Measurements from ENCODE around the gene INPP5K.
"Not testable (repeated sequence)": the region's sequence is repeated elsewhere in the genome, so short reads cannot be mapped to it uniquely, and the experiment has no call there.

Gene INPP5K

GRCh38 chr17:1548032-1548431 is 31.6 kb upstream of the INPP5K start:
- in situ Hi-C loops (cut with MboI; ENCODE audit: low sequenced_read_pairs): no loop called here

DNA sequence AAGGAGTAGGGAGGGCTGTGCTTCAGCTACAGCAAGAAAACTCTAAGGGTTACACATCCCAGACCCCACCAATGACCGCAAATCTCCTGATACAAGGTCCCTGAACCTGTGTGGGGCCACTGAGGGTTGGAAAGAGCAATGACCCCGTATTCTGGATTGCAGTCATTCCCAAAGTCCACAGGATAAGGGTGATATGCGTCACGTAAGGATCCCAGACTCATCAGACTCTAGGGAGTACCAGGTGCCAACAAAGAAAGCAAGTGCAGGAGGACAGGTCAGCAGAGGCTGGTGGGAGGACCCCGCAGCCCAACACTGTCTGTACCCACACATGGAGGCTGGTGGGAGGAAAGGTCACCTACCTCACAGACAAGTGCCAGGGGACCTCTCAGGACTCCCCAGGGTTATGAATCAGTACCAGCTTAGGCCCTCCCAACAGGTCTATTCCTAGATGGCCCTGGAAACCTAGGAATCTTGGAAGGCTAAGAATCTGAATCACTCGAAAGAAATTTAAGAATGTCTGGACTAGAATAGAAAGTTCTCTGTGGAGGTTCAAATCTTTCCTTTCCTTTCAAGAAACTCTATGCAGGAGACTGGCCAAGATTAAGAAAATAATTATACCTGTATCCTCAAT is 30.0 kb upstream of the INPP5K start:
- in situ Hi-C loops (cut with MboI; ENCODE audit: low sequenced_read_pairs): no loop called here

- in situ Hi-C loops (cut with MboI; ENCODE audit: low sequenced_read_pairs): no loop called here
These were observed 29.2 kb upstream of the INPP5K start for GRCh38 chr17:1545618-1546017.

- in situ Hi-C loops (cut with MboI; ENCODE audit: low sequenced_read_pairs): no loop called here
These were observed 25.9 kb upstream of the INPP5K start for GRCh38 chr17:1542316-1542715.

GRCh38 chr17:1541367-1541904 is 25.0 kb upstream of the INPP5K start:
- in situ Hi-C loops (cut with MboI; ENCODE audit: low sequenced_read_pairs): no loop called here

- in situ Hi-C loops (cut with MboI; ENCODE audit: low sequenced_read_pairs): no loop called here
These were observed 23.4 kb upstream of the INPP5K start for GRCh38 chr17:1539811-1540210.

- in situ Hi-C loops (cut with MboI; ENCODE audit: low sequenced_read_pairs): no loop called here
These were observed 19.3 kb upstream of the INPP5K start for GRCh38 chr17:1535737-1536136.

DNA sequence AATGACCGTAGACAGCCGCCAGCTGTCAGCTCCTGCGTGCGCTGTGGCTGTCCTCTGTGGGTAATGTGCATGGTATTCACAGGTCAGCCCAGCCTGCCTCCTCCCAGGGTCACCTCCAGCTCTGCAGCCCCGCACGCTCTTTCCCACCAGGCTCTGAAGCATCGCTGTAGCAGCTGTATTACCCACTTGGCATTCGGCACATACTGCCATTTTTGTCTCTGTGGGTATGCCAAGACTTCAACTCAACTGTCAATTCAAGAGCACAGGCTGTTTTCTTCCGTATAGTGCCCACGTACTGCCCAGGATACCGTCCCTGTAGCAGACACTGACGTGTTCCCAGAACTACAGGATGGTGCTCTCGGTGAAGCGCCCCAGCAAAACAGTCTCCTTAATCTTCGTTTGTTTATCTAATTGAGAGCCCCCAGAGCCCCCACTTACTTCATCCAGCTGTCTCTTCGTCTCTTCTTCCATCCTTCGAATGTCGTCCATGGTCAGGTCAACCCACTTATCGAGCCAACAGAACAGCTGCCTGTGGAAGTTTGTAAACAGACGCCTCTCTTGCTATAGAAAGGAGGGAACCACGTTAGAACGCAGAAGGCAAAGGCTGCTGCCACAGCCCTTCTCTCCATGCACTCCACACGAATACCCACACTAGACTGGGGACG is 17.4 kb upstream of the INPP5K start:
- in situ Hi-C loops (cut with MboI; ENCODE audit: low sequenced_read_pairs): no loop called here

GRCh38 chr17:1532836-1533602 is 16.6 kb upstream of the INPP5K start:
- in situ Hi-C loops (cut with MboI; ENCODE audit: low sequenced_read_pairs): no loop called here

DNA sequence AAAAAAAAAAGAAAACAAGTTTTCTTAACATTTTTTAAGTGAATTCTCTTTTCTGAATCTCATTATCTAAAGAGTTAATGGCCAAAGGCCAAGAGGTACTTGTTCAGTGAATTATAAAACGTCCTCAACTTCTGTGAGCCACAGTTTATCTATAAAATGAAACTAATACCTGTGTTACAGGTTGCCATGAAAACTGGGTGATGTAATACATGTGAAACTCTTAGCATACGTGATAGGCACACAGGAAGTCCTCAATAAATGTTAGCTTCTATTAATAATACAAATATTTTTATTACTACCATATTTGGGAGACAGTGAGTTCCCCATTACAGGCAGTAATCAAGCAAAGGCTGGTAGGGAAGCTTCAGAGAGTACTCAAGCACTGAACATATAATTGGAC is 13.5 kb upstream of the INPP5K start:
- in situ Hi-C loops (cut with MboI; ENCODE audit: low sequenced_read_pairs): no loop called here

- in situ Hi-C loops (cut with MboI; ENCODE audit: low sequenced_read_pairs): not testable (repeated sequence)
These were observed 10.5 kb upstream of the INPP5K start for GRCh38 chr17:1526876-1527275.

DNA sequence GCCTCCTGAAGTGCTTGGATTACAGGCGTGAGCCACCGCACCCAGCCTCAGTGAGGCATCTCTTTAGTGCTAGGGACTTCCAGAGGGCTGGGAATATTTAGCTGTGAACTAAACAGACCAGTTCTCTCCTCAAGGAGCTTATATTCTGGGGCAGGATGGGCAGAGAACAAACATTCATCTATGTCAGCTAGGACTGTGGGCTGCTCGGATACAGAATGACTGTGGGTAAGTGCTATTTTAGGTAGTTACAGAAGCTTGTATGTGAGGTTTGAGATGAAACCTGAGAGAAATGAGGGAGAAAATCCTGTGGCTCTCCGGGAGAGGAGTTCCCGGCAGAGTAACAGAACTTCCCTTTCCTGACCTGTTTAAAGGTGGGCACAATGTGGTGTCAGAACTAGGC is 6.2 kb upstream of the INPP5K start:
- in situ Hi-C loops (cut with MboI; ENCODE audit: low sequenced_read_pairs): no loop called here

- in situ Hi-C loops (cut with MboI; ENCODE audit: low sequenced_read_pairs): no loop called here
These were observed 4.8 kb upstream of the INPP5K start for GRCh38 chr17:1521086-1521640.

DNA sequence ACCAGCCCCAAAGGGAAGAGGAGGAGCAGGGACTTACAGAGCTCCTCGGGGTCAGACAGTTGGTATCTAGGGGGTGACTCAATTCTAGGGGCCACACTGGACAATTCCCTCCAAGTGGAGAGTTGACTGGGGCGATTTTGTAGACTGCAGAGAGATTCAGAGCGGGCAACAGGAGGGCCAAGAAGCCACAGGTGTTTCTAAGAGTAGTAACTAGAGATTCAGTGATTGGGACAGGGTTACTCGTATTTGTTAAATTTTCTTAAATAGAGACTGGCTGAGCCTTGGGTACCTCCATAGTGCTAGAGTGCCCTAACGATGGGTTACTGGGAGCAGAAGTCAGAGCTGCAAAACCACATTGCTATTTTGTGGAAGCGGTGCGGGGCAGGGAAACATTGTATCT is 3.3 kb upstream of the INPP5K start:
- in situ Hi-C loops (cut with MboI; ENCODE audit: low sequenced_read_pairs): no loop called here

GRCh38 chr17:1518410-1518809 is 2.0 kb upstream of the INPP5K start:
- in situ Hi-C loops (cut with MboI; ENCODE audit: low sequenced_read_pairs): no loop called here

DNA sequence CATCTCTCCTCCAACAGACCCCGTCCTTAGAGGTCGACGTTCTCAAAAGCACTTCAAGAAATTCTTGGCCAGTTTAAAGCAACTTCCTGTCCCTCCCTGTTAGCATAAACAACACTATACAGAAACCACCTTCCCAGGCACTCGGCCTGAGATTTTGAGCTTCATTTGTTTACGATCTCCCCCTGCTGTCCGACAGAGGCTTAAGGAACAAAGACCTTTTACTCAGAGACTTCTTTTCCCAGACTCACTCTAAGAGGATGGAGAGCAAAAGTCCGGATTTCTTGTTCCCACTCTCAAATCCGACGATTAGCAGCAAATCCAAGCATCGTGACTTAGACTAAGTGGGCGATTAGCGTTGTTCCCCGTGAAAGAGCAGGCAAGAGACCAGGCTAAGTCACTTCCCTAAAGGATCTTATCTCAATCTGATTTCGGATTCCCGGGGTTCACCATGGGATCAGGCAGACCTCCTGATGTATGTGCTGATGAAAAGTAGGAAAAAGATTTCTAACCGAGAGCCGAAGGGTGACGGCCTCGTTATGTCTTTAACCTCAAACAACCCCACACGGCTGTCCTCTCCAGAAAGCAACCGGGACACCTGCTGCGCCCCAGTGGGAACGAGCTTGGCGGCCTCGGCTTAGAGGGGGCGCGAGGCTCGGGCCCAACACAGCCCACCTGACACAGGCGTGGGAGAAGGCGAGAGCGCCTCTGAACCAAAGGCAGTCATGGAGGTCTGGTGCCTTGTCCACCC is 598 bp downstream of the INPP5K start:
- in situ Hi-C loops (cut with MboI; ENCODE audit: low sequenced_read_pairs): no loop called here

DNA sequence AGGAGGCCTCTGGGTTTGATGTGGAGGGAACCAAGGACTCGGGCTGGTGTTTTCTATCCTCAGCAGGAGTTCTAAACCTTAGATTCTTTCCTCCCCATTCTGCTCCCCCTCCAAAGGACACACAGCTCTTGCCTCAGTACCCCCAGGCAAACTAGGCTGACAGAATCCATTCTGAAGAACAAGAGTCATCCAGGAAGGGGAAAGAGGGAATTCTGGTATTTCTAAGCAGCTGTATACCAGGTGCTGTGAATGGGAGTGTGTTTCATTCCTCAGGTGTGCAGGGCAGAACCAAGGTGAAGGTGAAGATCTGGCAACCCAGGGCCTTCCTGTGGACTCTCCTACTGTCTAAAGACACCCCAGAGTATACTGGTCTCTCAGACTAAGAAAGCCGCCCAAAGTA is 4.1 kb downstream of the INPP5K start:
- in situ Hi-C loops (cut with MboI; ENCODE audit: low sequenced_read_pairs): no loop called here

DNA sequence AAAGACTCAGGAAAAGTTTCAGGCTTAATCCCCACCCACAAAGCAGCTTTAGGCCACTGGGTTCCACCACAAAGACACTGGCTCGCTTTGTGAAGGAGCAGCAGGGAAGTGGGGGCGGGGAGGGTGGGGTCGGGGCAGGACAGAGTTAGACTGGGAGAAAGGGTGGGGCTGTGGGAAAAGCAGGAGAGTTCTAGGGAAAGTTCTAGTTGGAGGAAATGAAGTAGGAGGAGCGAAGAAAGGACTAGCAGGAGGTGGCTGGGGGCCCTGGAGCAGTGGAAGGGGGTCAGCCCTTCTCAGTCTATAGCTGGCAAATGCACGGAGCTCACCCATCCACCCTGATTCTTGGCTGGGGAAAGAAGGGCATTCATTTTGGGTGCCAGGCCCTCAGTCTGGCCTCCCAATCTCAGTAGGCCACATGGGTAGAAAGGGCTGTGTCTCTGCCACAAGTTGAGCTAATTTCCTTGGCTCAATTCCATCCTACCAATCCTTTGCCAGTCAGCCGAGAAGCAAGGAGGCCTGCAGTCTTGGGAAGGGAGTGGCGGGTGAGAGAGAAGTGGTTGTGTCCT is 4.6 kb downstream of the INPP5K start:
- in situ Hi-C loops (cut with MboI; ENCODE audit: low sequenced_read_pairs): no loop called here

DNA sequence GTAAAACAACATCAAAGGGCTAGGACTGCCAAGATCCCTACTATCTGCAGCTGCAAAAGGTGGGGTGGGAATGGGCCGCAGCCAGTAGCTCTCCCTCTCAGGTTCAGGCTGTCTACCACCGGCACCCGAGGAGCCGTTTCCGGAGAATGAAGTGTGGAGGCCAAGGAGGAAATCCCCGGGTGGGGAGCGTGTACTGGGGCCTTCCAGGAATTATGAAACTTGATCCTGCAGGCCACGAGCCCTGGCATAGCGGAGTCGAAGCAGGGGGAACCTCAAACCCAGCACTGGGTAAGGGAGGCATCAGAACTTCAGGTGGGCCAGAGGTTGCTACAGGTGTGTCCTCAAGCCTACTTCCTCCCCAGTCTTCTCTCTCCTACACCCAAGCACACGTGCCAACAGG is 5.1 kb downstream of the INPP5K start:
- in situ Hi-C loops (cut with MboI; ENCODE audit: low sequenced_read_pairs): no loop called here

DNA sequence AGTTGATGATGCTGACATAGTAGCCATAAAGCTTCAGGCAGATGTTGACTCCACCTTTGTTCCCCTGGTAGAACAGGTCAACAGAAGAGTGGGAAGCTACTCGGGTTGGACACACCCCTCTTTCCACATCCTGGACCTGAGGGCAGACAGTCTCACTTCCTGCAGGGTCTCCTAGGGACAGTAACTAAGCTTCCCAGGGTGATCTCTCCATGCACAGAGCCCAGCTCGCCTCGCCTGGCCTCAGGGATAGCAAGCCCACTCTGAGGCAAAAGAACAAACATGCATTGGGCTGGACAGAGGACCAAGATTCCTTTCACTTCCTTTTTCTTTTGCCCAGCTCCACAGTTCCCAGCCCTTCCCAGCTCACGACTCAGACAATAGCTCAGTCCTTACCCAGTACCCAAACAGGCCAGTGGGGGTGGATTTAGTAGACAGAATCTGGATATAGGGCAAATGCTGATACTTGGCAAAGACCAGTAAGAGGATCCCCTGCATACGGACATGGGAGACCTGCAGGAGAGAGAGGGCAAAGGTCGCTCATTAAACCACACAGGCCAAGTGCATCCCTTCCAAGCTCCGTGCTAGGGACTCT is 7.0 kb downstream of the INPP5K start:
- in situ Hi-C loops (cut with MboI; ENCODE audit: low sequenced_read_pairs): no loop called here

Measured in HL-60/S4 treated with retinoic acid at 250 ng/mL for 4 days and 3 days (cell line).